PC-9 (cell line): ENCODE results near the gene MTMR3. TPM values are rescaled to one million over a fixed set of nuclear protein-coding genes. Genes with fewer than 3 reads are reported as not detected.
"Not testable (repeated sequence)": the region's sequence is repeated elsewhere in the genome, so short reads cannot be mapped to it uniquely, and the experiment has no call there.

Source experiments
- BruUV-seq: library from RNA; stranded (reverse); fragments of 400-500 nt; replicated peaks from 2 replicates; lab custom pipeline; 2021; lab: Mats Ljungman, UMichigan
- CTCF ChIA-PET: fragments of 300-600 bp; sonication (Branson Sonifier 250); formaldehyde crosslinking; loops from one replicate; lab custom pipeline; 2022; ENCODE audit warnings: antibody characterized with exemption; lab: Charles Lee
- POLR2A ChIA-PET: fragments of 300-600 bp; sonication (Branson Sonifier 250); formaldehyde crosslinking; loops from one replicate; lab custom pipeline; 2022; ENCODE audit warnings: antibody characterized with exemption; ENCODE audit not compliant: unreplicated experiment; lab: Charles Lee
- DNase-seq, 2 experiments: peaks; one replicate each; pipeline versions ENCODE4 v3.0.0 to v3.0.0-alpha.2; 2015 to 2022; ENCODE audit warnings: mixed read lengths in 1 of 2
- H2AFZ ChIP-seq: fragments of 200-600 bp; sonication (generic); 2 replicates; pipeline ENCODE4 v1.8.1; 2017; ENCODE audit warnings: antibody characterized with exemption
- H3F3A ChIP-seq: fragments of 200-600 bp; sonication (generic); 2 replicates; pipeline ENCODE4 v1.8.1; 2017; ENCODE audit warnings: antibody characterized with exemption, mild to moderate bottlenecking, low read depth; ENCODE audit not compliant: insufficient read depth
- H3K27ac ChIP-seq: fragments of 200-600 bp; sonication (generic); 2 replicates; pipeline ENCODE4 v1.6.1; 2016; ENCODE audit warnings: mixed run types
- H3K27me3 ChIP-seq: fragments of 200-600 bp; sonication (generic); 2 replicates; pipeline ENCODE4 v1.6.1; 2016; ENCODE audit warnings: low read depth, mixed run types; ENCODE audit not compliant: insufficient read depth
- H3K36me3 ChIP-seq: fragments of 200-600 bp; sonication (generic); 2 replicates; pipeline ENCODE4 v1.6.1; 2016; ENCODE audit warnings: low read depth, mixed run types
- H3K4me1 ChIP-seq: fragments of 200-600 bp; sonication (generic); replicated peaks from 2 replicates; pipeline ENCODE4 v1.6.1; 2016; ENCODE audit warnings: mixed run types; ENCODE audit not compliant: insufficient read depth
- H3K4me2 ChIP-seq: fragments of 200-600 bp; sonication (generic); 2 replicates; pipeline ENCODE4 v1.6.1; 2017; ENCODE audit warnings: mixed run types
- H3K4me3 ChIP-seq: fragments of 200-600 bp; sonication (generic); 2 replicates; pipeline ENCODE4 v1.6.1; 2016; ENCODE audit warnings: mixed run types
- H3K79me2 ChIP-seq: fragments of 200-600 bp; sonication (generic); 2 replicates; pipeline ENCODE4 v1.6.1; 2017; ENCODE audit warnings: low read depth, mixed run types
- H3K9me2 ChIP-seq: fragments of 200-600 bp; sonication (generic); 2 replicates; pipeline ENCODE4 v1.8.1; 2017; ENCODE audit warnings: mild to moderate bottlenecking; ENCODE audit not compliant: insufficient read depth
- H3K9me3 ChIP-seq: fragments of 200-600 bp; sonication (generic); 2 replicates; pipeline ENCODE4 v1.8.1; 2016; ENCODE audit warnings: low read depth; ENCODE audit not compliant: insufficient read depth
- H4K20me1 ChIP-seq: fragments of 200-600 bp; sonication (generic); 2 replicates; pipeline ENCODE4 v1.8.1; 2017; ENCODE audit not compliant: insufficient read depth
- EZH2 ChIP-seq: fragments of 200-600 bp; sonication (generic); IDR thresholded peaks from 2 replicates; pipeline ENCODE4 v1.8.0; 2017; ENCODE audit warnings: antibody characterized with exemption, low read depth
- intact Hi-C: fragments of 100-400 bp; cut with micrococcal nuclease; formaldehyde crosslinking; loops from one replicate; pipeline ENCODE4 v1.10.0; 2022; ENCODE audit not compliant: unreplicated experiment
- total RNA-seq: library from RNA; stranded (reverse); gene quantifications from 2 replicates; pipeline ENCODE4 v1.2.3, GENCODE V29; 2021
- TF ChIP-seq, protein P1 (sequence below): fragments of 200-600 bp; sonication (generic); conservative IDR thresholded peaks from 2 replicates; pipeline ENCODE4 v1.6.1; 2017; ENCODE audit warnings: mixed run types, antibody characterized with exemption, mild to moderate bottlenecking, moderate library complexity

MTMR3 gene
- total RNA-seq, 1 experiment from 2014 or later = 28.1 TPM

DNA sequence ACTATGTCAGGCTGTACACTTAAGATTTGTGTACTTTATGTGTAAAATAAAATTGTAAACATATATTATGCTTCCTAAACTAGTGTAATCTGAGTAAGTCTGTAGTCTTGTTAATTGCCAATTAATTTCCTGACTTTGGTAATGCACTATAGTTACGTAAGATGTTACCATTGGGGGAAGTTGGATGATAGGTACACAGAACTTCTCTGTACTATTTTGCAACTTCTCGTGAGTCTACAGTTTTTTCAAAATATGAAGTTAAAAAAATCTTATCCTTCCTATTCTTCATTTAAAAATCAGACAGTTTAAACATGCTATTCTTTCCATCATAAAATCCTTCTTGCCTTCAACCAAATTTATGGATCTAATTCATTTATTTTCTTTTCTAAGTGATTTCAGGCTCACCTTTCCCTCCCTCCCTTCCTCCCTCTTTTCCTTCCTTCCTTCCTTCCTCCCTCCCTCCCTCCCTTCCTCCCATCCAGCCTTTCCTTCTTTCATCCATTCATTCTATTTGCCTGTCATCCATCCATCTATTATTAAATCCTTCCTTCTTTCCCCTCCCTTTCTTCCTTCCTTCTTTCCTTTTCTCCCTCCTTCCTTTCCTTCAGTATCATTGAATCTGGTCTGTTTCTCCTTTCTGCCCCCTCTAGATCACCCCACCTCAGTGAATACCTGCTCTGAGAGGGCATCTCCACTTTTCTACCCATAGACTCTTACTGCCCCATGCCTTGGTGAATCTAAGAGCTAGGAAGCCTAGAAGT is 22.8 kb upstream of the MTMR3 start:
- no TSS peak for BruUV-seq
- H3K27me3 ChIP-seq = no peaks in the 10 kb centered on the region
- H2AFZ ChIP-seq = no peak overlapping the region
- H4K20me1 ChIP-seq = no peaks in the 10 kb centered on the region
- H3K27ac ChIP-seq = no peak overlapping the region
- POLR2A ChIA-PET = no interaction called here
- 0 out of 2 replicates have a peak, but pooled peaks cover 4% of the 10 kb centered on the region for H3F3A ChIP-seq
- no peaks in the 10 kb centered on the region for H3K9me2 ChIP-seq
- no peak for DNase-seq
- H3K4me1 ChIP-seq = no peaks in the 10 kb centered on the region
- no peak for TF ChIP-seq EZH2
- TF ChIP-seq, protein P1, sequence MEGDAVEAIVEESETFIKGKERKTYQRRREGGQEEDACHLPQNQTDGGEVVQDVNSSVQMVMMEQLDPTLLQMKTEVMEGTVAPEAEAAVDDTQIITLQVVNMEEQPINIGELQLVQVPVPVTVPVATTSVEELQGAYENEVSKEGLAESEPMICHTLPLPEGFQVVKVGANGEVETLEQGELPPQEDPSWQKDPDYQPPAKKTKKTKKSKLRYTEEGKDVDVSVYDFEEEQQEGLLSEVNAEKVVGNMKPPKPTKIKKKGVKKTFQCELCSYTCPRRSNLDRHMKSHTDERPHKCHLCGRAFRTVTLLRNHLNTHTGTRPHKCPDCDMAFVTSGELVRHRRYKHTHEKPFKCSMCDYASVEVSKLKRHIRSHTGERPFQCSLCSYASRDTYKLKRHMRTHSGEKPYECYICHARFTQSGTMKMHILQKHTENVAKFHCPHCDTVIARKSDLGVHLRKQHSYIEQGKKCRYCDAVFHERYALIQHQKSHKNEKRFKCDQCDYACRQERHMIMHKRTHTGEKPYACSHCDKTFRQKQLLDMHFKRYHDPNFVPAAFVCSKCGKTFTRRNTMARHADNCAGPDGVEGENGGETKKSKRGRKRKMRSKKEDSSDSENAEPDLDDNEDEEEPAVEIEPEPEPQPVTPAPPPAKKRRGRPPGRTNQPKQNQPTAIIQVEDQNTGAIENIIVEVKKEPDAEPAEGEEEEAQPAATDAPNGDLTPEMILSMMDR = no peak
- no peaks in the 10 kb centered on the region for H3K79me2 ChIP-seq
- CTCF ChIA-PET = no interaction called here
- H3K9me3 ChIP-seq = no peaks in the 10 kb centered on the region
- no peak overlapping the region for H3K4me2 ChIP-seq
- intact Hi-C loops = no loop called here
- H3K4me3 ChIP-seq = no peak overlapping the region
- no peaks in the 10 kb centered on the region for H3K36me3 ChIP-seq

DNA sequence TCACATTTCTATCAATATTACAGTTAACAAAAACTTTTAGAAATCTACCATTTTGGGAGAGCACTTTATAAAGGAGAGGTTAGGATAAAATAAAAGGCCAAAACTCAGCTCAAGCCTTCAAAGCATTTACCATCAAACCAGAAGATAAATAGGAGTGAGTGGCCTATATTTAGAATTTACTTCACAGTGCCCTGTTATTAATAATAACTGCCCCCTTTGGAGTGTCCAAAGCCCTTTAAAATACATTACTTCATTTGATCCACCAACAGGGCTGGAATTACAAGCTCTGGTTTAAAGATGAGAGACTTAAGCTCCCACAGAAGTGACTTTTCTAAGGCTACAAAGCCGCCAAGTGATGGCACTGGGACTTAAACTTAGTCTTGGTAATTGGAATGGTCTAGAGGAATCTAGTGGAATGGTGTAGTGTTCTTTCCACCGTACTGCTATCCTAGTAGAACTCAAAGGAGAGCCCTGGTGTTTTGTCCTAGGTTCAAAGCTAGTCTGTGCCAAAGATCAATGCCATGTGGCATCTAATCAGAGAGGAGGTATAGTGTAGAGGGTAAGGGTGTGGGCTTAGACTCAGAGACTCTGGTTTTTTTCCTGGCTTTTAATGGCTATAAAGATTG is 21.2 kb upstream of the MTMR3 start:
- POLR2A ChIA-PET = no interaction called here
- no peak overlapping the region for H2AFZ ChIP-seq
- H3K27me3 ChIP-seq = no peaks in the 10 kb centered on the region
- CTCF ChIA-PET = no interaction called here
- no peak overlapping the region for H3K27ac ChIP-seq
- intact Hi-C loops = no loop called here
- no peaks in the 10 kb centered on the region for H3K79me2 ChIP-seq
- no peak overlapping the region for H3K4me2 ChIP-seq
- TF ChIP-seq, protein P1 = no peak
- no peak for TF ChIP-seq EZH2
- no peaks in the 10 kb centered on the region for H4K20me1 ChIP-seq
- H3K4me3 ChIP-seq = no peak overlapping the region
- BruUV-seq = no TSS peak
- DNase-seq = no peak
- H3K4me1 ChIP-seq = no peaks in the 10 kb centered on the region
- H3K9me2 ChIP-seq = no peaks in the 10 kb centered on the region
- H3F3A ChIP-seq = 0 out of 2 replicates have a peak, but pooled peaks cover 4% of the 10 kb centered on the region
- H3K9me3 ChIP-seq = no peaks in the 10 kb centered on the region
- H3K36me3 ChIP-seq = no peaks in the 10 kb centered on the region

DNA sequence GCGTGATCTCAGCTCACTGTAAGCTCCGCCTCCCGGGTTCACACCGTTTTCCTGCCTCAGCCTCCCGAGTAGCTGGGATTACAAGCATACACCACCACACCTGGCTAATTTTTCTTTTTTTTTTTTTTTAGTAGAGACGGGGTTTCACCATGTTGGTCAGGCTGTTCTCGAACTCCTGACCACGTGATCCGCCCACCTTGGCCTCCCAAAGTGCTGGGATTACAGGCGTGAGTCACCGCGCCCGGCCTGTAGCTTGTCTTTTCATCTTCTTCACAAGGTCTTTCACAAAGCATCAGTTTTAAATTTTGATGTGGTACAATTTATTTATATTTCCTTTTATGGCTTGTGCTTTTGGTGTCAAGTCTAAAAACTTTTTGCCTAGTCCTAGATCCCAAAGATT is 17.4 kb upstream of the MTMR3 start:
- BruUV-seq = not testable (repeated sequence)

More for the DNA sequence above, 17.4 kb upstream of the MTMR3 start:
- H4K20me1 ChIP-seq, H3K4me2 ChIP-seq, intact Hi-C loops, POLR2A ChIA-PET, H3F3A ChIP-seq, H3K9me2 ChIP-seq, H3K4me1 ChIP-seq, H3K27me3 ChIP-seq, H3K36me3 ChIP-seq, CTCF ChIA-PET, DNase-seq, H3K27ac ChIP-seq, H3K9me3 ChIP-seq, H2AFZ ChIP-seq, H3K79me2 ChIP-seq, H3K4me3 ChIP-seq: not testable (repeated sequence)
